Breast epithelium (tissue), 3 donors: ENCODE data around the gene ARHGAP10.

Experiments
- CTCF ChIP-seq, 3 donors: fragments of 450-650 bp; IDR thresholded peaks; one replicate each; pipeline ENCODE4 v1.5.1; 2016 to 2017; ENCODE audit warnings: antibody characterized with exemption in 3 of 3, mild to moderate bottlenecking in 3 of 3, moderate library complexity in 3 of 3
- POLR2A ChIP-seq: fragments of 450-650 bp; IDR thresholded peaks from one replicate; pipeline ENCODE4 v1.6.1; 2016; ENCODE audit warnings: antibody characterized with exemption, mild to moderate bottlenecking, moderate library complexity
- POLR2AphosphoS5 ChIP-seq, 3 donors: sonication (generic); formaldehyde crosslinking; IDR thresholded peaks; one replicate each; pipeline ENCODE4 v1.6.1; 2017; ENCODE audit warnings: antibody characterized with exemption in 3 of 3

GRCh38 chr4:147853706-147854105 is 121.8 kb downstream of the ARHGAP10 start:
- TF ChIP-seq CTCF (IDR thresholded peaks at IDR 0.05) (no peak), POLR2A (no peak), POLR2AphosphoS5 (IDR thresholded peaks at IDR 0.05) (no peak)
